Kidney epithelial cell (primary cell): Measurements from ENCODE around the gene PHRF1. TPM values are rescaled to one million over a fixed set of nuclear protein-coding genes. Genes with fewer than 3 reads are reported as not detected.

Experiments
- DNase-seq: peaks from one replicate; pipeline ENCODE4 v3.0.0-alpha.2; 2010; ENCODE audit warnings: low read depth
- H3K27me3 ChIP-seq: 2 replicates; pipeline ENCODE4 v1.6.0; 2011; ENCODE audit warnings: low read length; ENCODE audit not compliant: control insufficient read depth, insufficient read depth
- H3K36me3 ChIP-seq: 2 replicates; pipeline ENCODE4 v1.5.1; 2011; ENCODE audit warnings: low read length; ENCODE audit not compliant: control insufficient read depth, insufficient read depth
- H3K4me3 ChIP-seq: 2 replicates; pipeline ENCODE4 v1.5.1; 2011; ENCODE audit warnings: low read depth, mild to moderate bottlenecking, control low read depth, low read length
- total RNA-seq: library from RNA; depleted of rRNA; stranded (reverse); fragments of >200 nt; gene quantifications from 2 replicates; pipeline ENCODE4 v1.2.3, GENCODE V29; 2015
- TF ChIP-seq, protein P1 (sequence below): IDR thresholded peaks from 2 replicates; pipeline ENCODE4 v1.5.1; 2011; ENCODE audit warnings: mild to moderate bottlenecking, moderate library complexity, low read length, control low read depth, inconsistent platforms; ENCODE audit not compliant: insufficient read depth, poor library complexity, severe bottlenecking

PHRF1 gene
- total RNA-seq, 1 donor from 2014 or later = 33.0 TPM

DNA sequence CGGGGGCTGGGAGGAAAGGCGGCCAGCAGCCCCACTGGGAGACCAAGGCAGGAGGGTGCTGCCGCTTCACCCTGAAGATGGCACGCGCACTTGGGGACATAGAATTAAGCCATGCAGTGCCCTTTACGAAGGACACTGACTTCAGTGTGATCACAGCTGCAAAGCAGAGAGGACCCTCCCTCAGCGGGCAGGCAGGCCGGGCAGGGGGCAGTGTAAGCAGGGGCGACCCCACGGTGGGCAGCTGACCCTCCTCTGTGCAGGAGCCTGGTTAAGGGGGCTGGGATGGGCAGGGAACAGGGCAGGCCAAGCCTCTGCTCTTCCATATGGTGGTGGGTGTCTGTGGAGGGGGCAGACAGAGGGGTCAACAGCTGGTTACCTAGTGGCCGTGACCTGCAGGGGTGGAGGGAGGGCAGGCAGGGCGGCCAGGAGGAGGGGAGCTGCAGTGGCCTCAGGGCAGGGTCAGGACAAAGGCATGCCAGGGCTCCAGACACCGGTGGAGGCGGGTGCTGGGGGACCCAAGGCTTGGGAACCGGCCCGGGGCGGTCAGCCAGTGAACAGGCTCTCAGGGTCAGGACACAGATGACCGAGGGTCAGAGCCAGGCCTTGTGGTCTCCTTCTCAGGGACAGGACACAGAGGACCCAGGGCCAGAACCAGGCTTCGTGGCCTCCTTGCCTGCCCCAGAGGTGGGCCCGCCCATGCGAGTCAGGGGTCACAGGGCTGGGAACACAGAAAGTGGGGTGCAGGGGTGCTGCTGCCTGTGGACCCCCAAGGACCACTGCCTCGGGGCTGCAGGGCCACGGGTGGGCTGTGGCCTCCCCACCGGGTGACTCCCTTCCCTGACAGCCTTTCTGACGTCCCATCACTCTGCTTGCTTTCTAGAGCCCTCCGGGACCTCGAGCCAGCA is 22.9 kb upstream of the PHRF1 start:
- no peaks in the 10 kb centered on the region for H3K36me3 ChIP-seq
- peaks cover 40% of the 10 kb centered on the region for H3K27me3 ChIP-seq
- DNase-seq = no peak
- no peak overlapping the region for H3K4me3 ChIP-seq
- TF ChIP-seq, protein P1, sequence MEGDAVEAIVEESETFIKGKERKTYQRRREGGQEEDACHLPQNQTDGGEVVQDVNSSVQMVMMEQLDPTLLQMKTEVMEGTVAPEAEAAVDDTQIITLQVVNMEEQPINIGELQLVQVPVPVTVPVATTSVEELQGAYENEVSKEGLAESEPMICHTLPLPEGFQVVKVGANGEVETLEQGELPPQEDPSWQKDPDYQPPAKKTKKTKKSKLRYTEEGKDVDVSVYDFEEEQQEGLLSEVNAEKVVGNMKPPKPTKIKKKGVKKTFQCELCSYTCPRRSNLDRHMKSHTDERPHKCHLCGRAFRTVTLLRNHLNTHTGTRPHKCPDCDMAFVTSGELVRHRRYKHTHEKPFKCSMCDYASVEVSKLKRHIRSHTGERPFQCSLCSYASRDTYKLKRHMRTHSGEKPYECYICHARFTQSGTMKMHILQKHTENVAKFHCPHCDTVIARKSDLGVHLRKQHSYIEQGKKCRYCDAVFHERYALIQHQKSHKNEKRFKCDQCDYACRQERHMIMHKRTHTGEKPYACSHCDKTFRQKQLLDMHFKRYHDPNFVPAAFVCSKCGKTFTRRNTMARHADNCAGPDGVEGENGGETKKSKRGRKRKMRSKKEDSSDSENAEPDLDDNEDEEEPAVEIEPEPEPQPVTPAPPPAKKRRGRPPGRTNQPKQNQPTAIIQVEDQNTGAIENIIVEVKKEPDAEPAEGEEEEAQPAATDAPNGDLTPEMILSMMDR = no peak

DNA sequence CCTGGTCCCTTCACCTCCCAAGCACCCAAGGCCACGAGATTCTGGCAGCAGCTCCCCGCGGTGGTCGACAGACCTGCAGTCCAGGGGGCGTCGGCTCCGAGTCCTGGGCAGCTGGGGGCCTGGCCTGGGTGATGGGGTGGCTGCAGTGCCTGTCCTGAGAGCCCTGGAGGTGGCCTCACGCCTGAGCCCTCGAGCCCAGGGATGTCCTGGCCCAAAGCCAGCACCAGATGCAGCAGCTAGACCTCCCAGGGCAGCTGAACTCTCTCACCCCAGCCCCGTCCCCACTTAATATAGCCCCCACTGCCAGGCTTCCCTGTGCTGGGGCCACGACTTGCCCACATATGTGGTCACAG is 22.3 kb upstream of the PHRF1 start:
- TF ChIP-seq, protein P1 = no peak
- no peak for DNase-seq
- no peak overlapping the region for H3K4me3 ChIP-seq
- no peaks in the 10 kb centered on the region for H3K36me3 ChIP-seq
- peaks cover 40% of the 10 kb centered on the region for H3K27me3 ChIP-seq

DNA sequence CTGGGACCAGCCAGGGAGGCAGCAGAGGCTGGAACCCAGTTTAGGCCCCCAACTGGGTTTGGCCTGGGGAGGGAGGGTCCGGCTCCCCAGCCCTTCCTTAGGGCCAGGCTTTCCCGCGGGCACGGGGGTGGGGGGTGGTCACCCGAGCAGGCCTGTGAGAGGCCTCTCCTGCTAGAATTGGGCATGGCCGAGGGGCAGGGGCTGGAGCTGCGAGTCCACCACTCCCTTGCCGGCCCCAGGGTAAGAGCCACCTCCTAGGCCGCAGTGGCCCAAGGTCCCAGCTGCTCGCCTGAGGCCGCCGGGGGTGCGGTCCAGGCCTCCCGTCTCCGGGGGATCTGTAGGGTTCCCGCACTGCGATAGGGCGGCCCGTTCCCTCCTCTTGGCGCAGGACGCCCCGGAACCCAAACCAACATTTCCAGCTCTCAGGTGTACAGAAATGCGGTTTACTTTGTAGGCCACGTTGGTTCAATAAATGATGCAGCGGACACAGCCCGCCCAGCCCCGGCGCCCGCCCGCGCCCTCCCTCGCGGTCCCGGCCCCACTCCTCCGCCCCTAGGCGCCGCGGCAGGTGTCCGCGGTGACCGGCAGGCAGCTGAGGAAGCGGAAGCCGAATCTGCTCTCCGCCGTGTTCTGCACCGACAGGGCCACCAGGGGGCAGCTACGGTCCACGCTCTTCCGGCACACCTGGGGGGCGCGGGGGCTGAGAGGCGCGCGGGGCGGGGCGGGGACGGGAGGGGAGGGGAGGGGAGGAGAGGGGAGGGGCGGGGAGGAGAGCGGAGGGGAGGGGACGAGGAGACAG is 21.6 kb upstream of the PHRF1 start:
- no peak for DNase-seq
- peaks cover 40% of the 10 kb centered on the region for H3K27me3 ChIP-seq

DNA sequence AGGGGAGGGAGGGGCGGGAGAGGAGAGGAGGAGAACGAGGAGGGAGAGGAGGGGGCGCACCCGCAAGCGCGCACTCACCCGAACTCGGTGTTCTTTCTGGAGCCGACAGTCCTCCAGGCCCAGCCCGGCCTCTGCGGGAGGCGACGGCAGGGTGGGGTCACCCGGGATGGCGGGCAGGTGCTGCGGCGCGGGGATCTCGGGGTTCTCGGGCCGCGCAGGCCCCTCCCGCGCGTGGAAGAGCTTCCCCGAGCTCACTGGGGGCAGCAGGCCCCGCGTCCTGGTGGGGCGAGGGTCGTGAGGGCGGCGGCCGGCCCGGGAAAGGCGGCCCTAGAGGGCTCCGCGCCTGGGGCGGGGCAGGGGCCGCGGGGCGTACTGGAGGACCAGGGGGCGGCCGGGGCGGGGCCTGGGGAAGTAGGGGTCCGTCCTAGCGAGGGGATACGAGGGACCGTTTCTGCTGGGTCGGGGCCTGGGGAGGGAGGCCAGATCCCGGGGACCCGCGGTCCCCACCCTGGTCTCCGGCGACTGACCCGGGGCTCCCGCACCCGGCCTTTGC is 21.0 kb upstream of the PHRF1 start:
- H3K36me3 ChIP-seq = no peaks in the 10 kb centered on the region
- TF ChIP-seq, protein P1 = no peak
- no peak for DNase-seq
- peaks cover 40% of the 10 kb centered on the region for H3K27me3 ChIP-seq
- H3K4me3 ChIP-seq = peak overlapping the region; percentile 37

More for the DNA sequence above, 21.6 kb upstream of the PHRF1 start:
- TF ChIP-seq, protein P1 = peak; percentile 61
- no peaks in the 10 kb centered on the region for H3K36me3 ChIP-seq
- peak overlapping the region; percentile 37 for H3K4me3 ChIP-seq

DNA sequence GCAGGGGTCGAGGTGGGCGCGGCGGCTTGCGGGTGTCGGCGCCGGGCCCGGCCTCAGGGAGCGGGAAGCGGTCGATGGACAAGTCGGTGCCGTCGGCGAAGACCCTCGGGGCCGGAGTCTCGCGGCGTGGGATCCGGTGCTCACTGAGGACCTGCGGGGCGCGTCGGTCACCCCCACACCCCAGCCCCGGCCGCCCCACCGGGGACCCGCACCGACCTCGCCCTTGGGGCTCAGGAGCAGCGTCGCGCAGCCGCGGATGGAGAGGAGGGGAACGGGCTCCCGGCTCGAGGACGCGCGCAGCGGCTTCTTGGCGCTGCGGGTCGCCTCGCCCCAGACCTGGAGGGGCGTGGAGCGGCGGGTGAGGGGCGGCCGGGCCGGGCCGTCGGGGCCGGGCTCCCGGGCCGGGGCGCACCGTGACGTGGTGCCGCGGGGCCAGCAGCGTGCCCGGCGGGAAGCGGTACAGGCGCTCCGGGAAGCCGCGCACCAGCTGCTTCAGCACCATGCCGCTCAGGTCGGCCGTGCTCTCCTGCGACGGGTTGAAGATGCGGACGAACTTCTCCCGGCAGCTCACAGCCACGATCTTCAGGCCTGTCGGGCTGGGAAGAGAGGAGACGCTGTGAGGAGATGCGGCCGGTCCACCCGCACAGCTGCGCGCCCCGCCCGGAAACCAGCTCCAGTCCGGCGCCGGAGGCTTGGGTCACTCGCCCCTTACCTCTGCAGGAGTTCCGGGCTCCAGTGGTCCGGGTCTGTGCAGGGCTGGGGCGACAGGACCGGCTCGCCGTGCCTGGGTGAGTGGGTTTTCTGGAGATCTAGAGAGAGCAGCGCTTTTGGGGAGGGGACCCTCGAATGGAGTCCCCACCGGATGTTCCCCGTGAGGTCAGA is 20.2 kb upstream of the PHRF1 start:
- Histone ChIP-seq H3K36me3 (no peaks in the 10 kb centered on the region), H3K27me3 (peaks cover 40% of the 10 kb centered on the region), H3K4me3 (peak overlapping the region; percentile 37)
- no peak for DNase-seq
- TF ChIP-seq, protein P1 = no peak
